Ovary (tissue), 9 donors: ENCODE results near the gene CD109. TPM values are rescaled to one million over a fixed set of nuclear protein-coding genes. Genes with fewer than 3 reads are reported as not detected.
"Not testable (repeated sequence)": the region's sequence is repeated elsewhere in the genome, so short reads cannot be mapped to it uniquely, and the experiment has no call there.

Experiments used
- DNase-seq, 5 donors: peaks; one replicate each; pipeline ENCODE4 v3.0.0-alpha.2; 2019 to 2020
- H3K27ac ChIP-seq, 2 donors: fragments of 200-600 bp; one replicate each; pipeline versions ENCODE4 v1.5.1 to v1.8.0; 2019 to 2022
- H3K27me3 ChIP-seq: fragments of 200-600 bp; one replicate; pipeline ENCODE4 v1.8.0; 2022
- H3K36me3 ChIP-seq: fragments of 200-600 bp; sonication (generic); one replicate; pipeline ENCODE4 v1.5.1; 2019
- H3K4me1 ChIP-seq: one replicate; pipeline ENCODE4 v1.8.1; 2013; ENCODE audit warnings: mild to moderate bottlenecking, moderate library complexity; ENCODE audit not compliant: insufficient read depth
- H3K4me3 ChIP-seq: fragments of 200-600 bp; sonication (generic); one replicate; pipeline ENCODE4 v1.5.1; 2017
- H3K9me3 ChIP-seq, 2 donors: fragments of 200-600 bp in 1 of 2; sonication (generic) in 1 of 2; one replicate each; pipeline versions ENCODE4 v1.5.1 to v1.8.1; 2013 to 2019; ENCODE audit warnings: mild to moderate bottlenecking in 1 of 2, moderate library complexity in 1 of 2
- EP300 ChIP-seq: sonication (generic); formaldehyde crosslinking; IDR thresholded peaks from one replicate; pipeline ENCODE4 v1.6.1; 2017; ENCODE audit warnings: antibody characterized with exemption
- POLR2A ChIP-seq: fragments of 450-650 bp; IDR thresholded peaks from one replicate; pipeline ENCODE4 v1.6.1; 2017; ENCODE audit warnings: antibody characterized with exemption, mild to moderate bottlenecking, moderate library complexity
- WGBS, 3 donors: extraction: QIAGEN DNeasy Blood & Tissue Kit in 1 of 3; methylation state at CpG; one replicate each; pipeline versions ENCODE4 v1.1.5 to v1.1.7; 2013 to 2017; 5-methylcytosine and 5-hydroxymethylcytosine counted together
- intact Hi-C, 4 donors: fragments of 100-400 bp; cut with DNase I; formaldehyde crosslinking; loops; one replicate each; pipeline versions ENCODE4 v1.11.0 to v1.15.1; 2022 to 2023
- polyA plus RNA-seq, 2 donors: library from polyadenylated mRNA; stranded (reverse); fragments of 200-250 nt in 1 of 2; fragments of 350-450 nt in 1 of 2; fragmentation: Illumina TruSeq in 1 of 2; extraction: RNeasy Lipid Tissue Mini Kit (QIAGEN cat#74804) in 1 of 2; gene quantifications; one replicate each; pipeline ENCODE4 v1.2.3, GENCODE V29; 2013 to 2014
- total RNA-seq, 7 donors: library from RNA; depleted of rRNA in 2 of 7; stranded (reverse); fragments of >200 nt in 2 of 7; fragmentation: NEBNext Ultra II Directional in 3 of 7; extraction: Animal tissue kit (Norgen Biotek cat#: 25700) in 3 of 7; gene quantifications; one replicate each; pipeline versions ENCODE4 v1.1.0 to v1.2.4, GENCODE V29; 2016 to 2023
- TF ChIP-seq, protein P1 (sequence below), 3 donors: fragments of 450-650 bp in 2 of 3; fragments of 200-600 bp in 1 of 3; IDR thresholded peaks; one replicate each; pipeline versions ENCODE4 v1.5.1 to v1.8.0; 2016 to 2022; ENCODE audit warnings: antibody characterized with exemption in 3 of 3, mild to moderate bottlenecking in 1 of 3
- donor health status: DM: no; HTN: no; CAD: no; lungs with moderate emphysema.
- donor health status: DM: no; HTN: no; CAD: no.
- donor health status: Bipolar disorder and iron deficiency.
- donor health status: DM: yes; HTN: yes; CAD: no.
- donor health status: DM: no; HTN: no; CAD: no.
- donor health status: DM: yes; HTN: yes; CAD: no.

Gene CD109
- total and polyA plus RNA-seq, 9 donors = 1.2 to 5.8 (median 3.2) TPM

DNA sequence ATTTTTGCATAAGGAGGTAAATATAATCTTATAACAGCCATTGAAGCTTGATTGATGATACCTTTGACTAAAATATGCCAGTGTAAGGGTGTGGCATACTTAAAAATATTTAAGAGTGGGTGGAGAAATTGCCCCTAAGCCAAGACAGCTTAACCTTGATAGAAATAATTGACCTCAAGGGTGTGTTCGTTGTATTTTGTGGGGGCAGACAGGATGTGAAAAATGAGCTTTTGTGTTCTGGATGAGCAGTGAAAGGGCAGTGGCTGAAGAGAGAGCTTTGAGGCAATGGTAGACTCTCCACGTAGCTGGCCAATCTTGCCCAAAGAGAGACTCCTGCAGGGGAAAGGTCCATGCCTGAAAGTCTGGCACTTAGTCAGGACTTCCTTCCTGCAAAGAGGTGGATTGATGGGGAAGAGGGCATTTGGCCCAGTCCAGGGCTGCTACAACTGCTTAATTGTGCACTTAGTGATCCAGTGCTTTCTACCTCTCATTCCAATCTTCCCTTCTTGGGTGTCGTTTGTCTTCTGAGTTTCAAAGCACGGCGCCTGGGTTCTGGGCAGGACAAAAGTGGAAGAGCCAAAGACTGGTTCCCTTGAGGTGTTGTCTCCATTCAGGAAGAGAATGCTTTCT is 15.6 kb upstream of the CD109 start:
- TF ChIP-seq EP300 = no peak
- TF ChIP-seq, protein P1, sequence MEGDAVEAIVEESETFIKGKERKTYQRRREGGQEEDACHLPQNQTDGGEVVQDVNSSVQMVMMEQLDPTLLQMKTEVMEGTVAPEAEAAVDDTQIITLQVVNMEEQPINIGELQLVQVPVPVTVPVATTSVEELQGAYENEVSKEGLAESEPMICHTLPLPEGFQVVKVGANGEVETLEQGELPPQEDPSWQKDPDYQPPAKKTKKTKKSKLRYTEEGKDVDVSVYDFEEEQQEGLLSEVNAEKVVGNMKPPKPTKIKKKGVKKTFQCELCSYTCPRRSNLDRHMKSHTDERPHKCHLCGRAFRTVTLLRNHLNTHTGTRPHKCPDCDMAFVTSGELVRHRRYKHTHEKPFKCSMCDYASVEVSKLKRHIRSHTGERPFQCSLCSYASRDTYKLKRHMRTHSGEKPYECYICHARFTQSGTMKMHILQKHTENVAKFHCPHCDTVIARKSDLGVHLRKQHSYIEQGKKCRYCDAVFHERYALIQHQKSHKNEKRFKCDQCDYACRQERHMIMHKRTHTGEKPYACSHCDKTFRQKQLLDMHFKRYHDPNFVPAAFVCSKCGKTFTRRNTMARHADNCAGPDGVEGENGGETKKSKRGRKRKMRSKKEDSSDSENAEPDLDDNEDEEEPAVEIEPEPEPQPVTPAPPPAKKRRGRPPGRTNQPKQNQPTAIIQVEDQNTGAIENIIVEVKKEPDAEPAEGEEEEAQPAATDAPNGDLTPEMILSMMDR (IDR thresholded peaks at IDR 0.05) = no peak
- no peak for TF ChIP-seq POLR2A
- WGBS, 3 donors = 48 to 66% (median 53%) methylated on average over 5 of the region's 5 CpGs
- no peak for DNase-seq
- no peaks in the 10 kb centered on the region for H3K27me3 ChIP-seq
- no peaks in the 10 kb centered on the region for H3K36me3 ChIP-seq
- no peak overlapping the region for H3K27ac ChIP-seq
- H3K4me1 ChIP-seq = no peaks in the 10 kb centered on the region
- H3K4me3 ChIP-seq = no peak overlapping the region
- intact Hi-C loops = no loop called here
- H3K9me3 ChIP-seq = no peaks in the 10 kb centered on the region

DNA sequence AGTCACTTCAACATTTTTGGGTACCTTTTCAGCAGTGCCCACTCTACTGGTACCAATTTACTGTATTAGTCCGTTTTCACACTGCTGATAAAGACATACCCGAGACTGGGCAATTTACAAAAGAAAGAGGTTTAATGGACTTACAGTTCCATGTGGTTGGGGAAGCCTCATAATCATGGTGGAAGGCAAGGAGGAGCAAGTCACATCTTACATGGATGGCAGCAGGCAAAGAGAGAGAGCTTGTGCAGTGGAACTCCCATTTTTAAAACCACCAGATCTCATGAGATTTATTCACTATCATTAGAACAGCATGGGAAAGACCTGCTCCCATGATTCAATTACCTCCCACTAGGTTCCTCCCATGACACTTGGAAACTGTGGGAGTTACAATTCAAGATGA is 12.4 kb upstream of the CD109 start:
- H3K9me3 ChIP-seq, H3K4me1 ChIP-seq, H3K36me3 ChIP-seq, intact Hi-C loops, H3K4me3 ChIP-seq, DNase-seq, H3K27me3 ChIP-seq, H3K27ac ChIP-seq: not testable (repeated sequence)
- 73 to 80% (median 75%) methylated on average over 2 of the region's 2 CpGs for WGBS, 3 donors

DNA sequence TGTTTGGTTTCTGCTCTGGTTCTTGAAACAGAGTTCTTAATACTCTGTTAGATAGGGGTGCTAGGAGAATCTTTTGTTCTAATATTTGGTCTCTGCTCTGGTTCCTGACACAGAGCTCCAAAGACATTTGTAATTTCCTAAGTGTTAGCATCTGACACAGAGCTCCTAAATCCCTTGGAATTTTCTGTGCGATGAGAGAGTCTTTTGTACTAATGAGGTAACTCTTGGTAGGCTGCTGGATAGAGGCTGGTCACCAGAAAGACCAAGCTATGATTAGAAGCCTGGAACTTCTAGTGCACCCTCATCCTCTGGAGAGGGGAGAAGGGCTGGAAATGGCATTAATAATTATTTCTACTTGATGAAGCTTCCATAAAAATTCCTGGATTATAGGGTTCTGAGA is 7.7 kb upstream of the CD109 start:
- Histone ChIP-seq H3K4me1 (no peaks in the 10 kb centered on the region), H3K27me3 (no peaks in the 10 kb centered on the region), H3K27ac (no peak overlapping the region), H3K9me3 (no peaks in the 10 kb centered on the region), H3K36me3 (no peaks in the 10 kb centered on the region), H3K4me3 (no peak overlapping the region)
- 63 to 76% (median 69%) methylated on average over 1 of the region's 1 CpG for WGBS, 3 donors
- TF ChIP-seq, protein P1 (IDR thresholded peaks at IDR 0.05) = no peak
- TF ChIP-seq EP300 (no peak), POLR2A (no peak)
- no peak for DNase-seq
- intact Hi-C loops = no loop called here

DNA sequence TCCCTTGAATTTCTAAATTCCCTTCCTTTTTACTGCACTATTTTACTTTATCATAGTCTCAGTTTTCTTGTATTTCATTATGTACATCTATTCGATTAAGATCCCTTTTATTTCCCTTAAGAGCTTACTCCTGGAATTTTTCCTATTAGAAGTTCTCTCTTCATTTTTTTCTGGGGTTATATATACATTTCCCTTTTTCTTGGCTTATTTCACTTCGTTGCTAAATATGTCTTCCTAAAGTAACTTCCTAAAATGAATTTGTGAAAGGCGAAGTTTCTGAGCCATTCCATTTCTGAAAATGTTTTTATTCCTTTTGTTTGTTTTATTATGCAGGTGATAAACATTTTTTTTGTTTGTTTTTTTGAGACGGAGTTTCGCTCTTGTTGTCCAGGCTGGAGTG is 5.9 kb upstream of the CD109 start:
- Histone ChIP-seq H3K36me3 (no peaks in the 10 kb centered on the region), H3K4me1 (no peaks in the 10 kb centered on the region), H3K27me3 (no peaks in the 10 kb centered on the region), H3K9me3 (no peaks in the 10 kb centered on the region), H3K27ac (no peak overlapping the region), H3K4me3 (no peak overlapping the region)
- intact Hi-C loops = no loop called here
- DNase-seq = no peak
- WGBS, 3 donors = 79 to 88% (median 84%) methylated on average over 5 of the region's 5 CpGs
- no peak for TF ChIP-seq EP300

DNA sequence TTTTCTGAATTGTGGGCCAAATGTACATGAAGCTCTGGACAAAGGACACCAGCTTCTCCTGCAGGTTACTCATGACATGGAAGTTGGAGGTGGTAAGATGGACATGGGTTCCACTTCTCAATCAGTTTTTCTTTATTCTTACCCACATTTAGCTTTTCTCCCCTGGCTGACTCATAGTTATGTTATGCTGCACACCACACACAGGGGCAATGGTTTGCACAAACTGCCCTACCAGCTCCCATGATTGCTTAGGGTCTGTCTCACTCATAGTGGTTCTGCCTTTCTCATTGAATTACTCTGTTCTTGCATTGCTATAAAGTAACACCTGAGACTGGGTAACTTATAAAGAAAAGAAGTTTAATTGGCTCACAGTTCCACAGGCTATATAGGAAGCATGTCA is 4.5 kb upstream of the CD109 start:
- H3K4me3 ChIP-seq = no peak overlapping the region
- DNase-seq = no peak
- H3K27ac ChIP-seq = no peak overlapping the region
- no peaks in the 10 kb centered on the region for H3K36me3 ChIP-seq
- intact Hi-C loops = no loop called here
- TF ChIP-seq, protein P1 (IDR thresholded peaks at IDR 0.05) = no peak
- TF ChIP-seq POLR2A (no peak), EP300 (no peak)
- no peaks in the 10 kb centered on the region for H3K27me3 ChIP-seq
- no peaks in the 10 kb centered on the region for H3K4me1 ChIP-seq
- H3K9me3 ChIP-seq = no peaks in the 10 kb centered on the region
